Astrocyte (in vitro differentiated cells and primary cell): Measurements from ENCODE around the gene SH2D6.

Experiments used
- CTCF ChIP-seq: IDR thresholded peaks from 2 replicates; pipeline ENCODE4 v1.5.1; 2011; ENCODE audit warnings: low read depth, mild to moderate bottlenecking, inconsistent platforms, low read length, moderate library complexity; ENCODE audit not compliant: insufficient read depth
- EZH2 ChIP-seq: IDR thresholded peaks from 2 replicates; pipeline ENCODE4 v1.6.1; 2012; ENCODE audit warnings: mild to moderate bottlenecking, low read length, inconsistent platforms; ENCODE audit not compliant: insufficient read depth

- no peak for TF ChIP-seq CTCF
- no peak for TF ChIP-seq EZH2
Measured at GRCh38 chr2:85428343-85428881, 9.9 kb downstream of the SH2D6 start.
